GM21717 (cell line): ENCODE results near the gene FCMR.

ENCODE experiments used
- ATAC-seq: cut with Tn5 transposase; IDR thresholded peaks from one replicate; pipeline ENCODE4 v1.9.1; 2021; ENCODE audit warnings: mild to moderate bottlenecking, moderate library complexity; ENCODE audit not compliant: unreplicated experiment

FCMR gene

DNA sequence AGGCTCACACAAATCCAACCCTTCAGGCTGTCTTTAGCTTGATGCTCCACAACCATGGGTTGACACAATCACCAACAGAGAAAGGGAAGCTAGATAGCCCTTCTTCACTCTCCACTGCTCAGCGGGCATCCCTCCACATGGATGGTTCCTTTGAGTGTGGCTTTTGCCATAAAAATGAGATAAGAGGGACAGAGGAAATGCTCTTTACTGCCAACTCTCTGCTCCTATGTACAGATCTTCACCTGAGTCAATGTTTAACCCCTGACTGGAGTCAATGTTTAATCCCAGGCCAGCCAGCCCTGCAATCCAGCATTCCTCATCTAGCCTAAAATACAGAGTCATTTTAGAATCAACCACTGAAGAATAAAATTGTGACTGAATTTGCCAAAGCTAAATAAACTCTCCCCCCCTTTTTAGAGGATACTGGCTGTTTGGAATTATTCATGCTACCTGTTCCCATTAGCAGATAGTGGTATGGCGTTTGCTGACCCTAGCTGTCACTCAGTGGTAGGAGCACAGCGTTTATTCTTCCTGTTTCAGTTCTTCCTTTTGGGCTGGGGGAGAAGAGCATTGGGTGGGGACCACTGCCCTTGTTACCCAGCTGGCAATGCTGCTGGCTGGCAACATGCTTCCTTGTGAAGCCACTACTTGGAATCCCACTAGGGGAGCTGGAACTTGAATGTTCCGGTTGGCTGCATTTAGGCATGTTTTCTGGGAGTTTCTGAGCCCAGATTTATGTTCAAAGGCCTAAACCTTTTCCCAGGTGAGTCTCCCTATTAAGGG is 29.8 kb upstream of the FCMR start:
- no peak for ATAC-seq

DNA sequence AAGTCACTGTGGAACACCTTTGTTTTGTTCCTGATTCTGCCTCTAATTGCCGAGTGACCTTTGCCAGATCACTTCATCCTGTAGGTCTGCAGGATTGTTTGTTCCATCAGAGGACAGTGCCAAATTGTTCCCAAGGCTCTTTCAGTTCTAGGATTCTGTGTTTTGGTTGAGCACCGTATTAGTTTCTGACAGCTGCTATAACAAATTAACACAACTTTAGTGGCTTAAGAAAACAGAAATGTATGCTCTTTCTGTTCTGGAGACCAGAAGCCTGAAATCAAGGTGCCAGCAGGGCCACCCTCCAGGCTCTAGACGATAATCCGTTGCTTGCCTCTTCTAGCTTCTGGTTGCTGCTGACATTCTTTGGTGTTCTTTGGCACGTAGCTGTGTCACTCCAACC is 27.9 kb upstream of the FCMR start:
- no peak for ATAC-seq

DNA sequence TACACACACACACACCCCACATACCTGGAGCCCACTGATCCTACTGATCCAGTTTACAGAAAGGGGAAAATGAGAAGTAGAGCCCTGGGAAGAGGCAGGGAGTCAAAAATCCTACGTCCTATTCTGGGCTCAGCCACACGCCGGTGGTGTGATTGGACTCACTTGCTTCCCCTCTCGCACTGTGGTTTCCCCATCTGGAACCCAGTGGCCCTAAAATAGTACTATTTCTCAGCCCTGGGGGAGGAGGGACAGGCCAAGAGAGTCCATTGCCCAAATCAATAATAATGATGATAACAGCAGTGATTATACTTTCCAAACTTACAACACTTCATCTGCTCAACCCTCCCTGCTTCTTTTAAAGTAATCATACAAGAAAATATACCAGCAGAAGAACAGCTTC is 27.5 kb upstream of the FCMR start:
- ATAC-seq, result no peak

DNA sequence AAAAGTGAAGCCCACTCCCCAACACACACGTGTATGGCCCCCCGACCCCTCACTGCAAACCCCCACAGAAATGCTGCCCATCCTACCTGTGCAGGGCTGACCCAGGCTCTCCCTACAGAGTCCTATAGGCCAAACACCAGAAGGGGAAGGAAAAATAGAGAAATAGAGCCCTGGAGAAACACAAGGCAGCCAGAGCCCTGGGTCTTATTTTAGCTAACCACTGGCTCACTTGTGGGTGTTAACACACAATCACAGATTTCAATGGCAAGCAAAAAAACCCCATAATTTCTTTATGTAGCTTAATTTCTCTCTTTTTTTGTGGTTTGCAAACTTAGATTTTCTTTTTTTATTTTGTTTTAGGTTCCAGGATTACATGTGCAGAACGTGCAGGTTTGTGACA is 25.5 kb upstream of the FCMR start:
- ATAC-seq, result no peak

DNA sequence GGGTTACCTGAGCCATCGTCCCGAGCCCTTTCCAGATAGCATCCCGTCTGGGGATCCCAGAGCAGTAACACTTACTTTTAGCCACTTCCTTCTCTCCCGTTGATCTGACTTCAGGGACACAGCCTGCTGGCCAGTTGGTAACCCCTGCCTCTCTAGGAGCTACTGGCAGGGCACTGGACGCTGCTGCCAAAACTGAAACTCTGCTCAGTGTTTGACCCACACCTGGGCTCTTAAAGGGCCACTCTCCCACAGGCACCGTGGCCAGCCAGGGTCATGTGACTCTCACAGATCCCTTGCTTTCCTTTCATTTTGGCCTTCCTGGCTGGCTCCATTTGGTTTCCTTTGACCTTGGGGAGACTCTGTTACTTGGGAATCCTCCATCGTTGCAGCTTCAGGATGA is 24.5 kb upstream of the FCMR start, which contains the start of gene PIGR:
Gene PIGR (minus strand): TSS at position 206 of the 400 bp plus-strand sequence. CDS start 5,935 bp downstream, outside the sequence.
- ATAC-seq, result no peak

DNA sequence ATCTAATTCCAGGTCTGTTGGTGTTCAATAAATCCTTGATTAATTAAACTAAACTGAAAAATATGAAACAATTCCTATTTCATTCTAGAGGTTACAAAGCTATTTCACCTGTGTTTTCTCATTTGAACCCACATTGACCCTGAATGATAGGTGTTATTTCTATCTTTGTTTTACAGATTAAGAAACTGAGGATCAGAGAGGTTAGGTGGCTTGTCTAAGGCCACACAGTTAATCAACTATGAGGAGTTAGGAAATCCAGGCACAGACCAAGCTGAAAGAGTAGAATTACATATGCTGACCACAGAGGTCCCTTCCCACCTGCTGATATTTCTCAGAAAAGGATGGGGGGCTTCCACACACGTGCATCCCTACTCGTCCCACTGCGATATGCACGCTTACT is 24.0 kb upstream of the FCMR start:
- no peak for ATAC-seq

DNA sequence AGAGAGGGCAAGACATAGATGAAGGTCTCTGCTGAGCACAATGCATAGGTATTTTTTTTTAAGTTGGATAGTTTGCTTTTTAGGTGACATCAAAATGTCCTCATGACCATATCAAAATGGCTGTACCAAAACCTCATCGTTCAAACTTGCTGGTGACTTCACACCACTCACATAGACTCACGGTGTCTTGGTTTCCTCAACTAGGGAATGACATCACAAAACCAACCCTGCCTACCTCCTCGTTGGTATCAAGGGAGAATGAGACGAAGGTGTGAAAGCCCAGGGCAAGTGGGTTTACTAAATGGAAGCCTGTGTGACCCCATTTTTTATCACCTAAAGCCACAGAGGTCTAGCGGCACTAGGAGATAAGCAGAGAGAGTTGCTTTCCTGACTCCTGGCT is 23.0 kb upstream of the FCMR start:
- ATAC-seq, result no peak

DNA sequence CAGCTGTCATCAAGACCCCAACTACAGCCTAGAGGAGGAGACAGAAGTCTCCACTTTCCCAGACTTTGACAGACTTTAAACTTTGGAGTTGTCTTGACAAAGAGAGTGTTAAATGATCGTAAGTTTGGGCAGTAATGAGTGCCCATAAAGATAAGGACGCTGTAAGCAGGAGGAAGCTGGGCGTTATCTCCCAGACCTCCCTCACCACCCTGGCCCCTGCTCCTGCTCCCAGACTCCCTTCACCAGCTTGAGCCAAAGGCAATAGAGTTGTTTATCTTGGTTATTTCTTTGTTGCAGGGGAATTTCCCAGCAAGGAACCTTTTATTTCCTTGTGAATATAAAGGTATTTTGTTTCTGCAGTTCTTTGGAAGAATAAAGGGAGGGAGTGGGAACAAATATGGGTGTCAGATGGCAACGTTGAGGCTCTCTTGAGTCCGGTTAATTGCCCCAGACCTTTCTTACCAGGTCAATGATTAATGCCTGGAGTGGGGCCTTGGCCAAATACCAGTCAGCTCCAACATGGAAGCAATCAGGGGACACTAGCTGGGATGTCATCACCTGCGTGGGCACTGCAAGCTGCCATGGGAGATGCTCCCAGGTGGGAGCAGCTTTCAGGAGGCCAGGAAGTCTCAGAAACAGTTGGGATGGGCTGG is 20.2 kb upstream of the FCMR start:
- no peak for ATAC-seq

DNA sequence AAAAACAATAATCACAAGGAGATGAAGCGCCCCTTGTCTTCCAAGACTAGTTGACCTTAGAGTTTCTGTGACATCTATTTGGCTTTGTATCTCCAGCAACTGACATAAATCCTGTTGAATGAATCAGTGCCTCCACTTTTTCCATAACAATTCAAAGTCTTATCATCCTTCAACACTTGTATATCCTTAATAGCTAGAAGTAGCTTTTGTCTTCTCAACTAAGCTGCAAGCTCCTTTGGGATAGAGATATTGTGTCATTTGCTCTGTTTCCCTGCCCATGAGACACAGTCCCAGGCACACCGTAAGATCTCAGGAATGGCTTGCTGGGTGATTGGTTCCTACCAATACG is 18.8 kb upstream of the FCMR start:
- ATAC-seq, result no peak

DNA sequence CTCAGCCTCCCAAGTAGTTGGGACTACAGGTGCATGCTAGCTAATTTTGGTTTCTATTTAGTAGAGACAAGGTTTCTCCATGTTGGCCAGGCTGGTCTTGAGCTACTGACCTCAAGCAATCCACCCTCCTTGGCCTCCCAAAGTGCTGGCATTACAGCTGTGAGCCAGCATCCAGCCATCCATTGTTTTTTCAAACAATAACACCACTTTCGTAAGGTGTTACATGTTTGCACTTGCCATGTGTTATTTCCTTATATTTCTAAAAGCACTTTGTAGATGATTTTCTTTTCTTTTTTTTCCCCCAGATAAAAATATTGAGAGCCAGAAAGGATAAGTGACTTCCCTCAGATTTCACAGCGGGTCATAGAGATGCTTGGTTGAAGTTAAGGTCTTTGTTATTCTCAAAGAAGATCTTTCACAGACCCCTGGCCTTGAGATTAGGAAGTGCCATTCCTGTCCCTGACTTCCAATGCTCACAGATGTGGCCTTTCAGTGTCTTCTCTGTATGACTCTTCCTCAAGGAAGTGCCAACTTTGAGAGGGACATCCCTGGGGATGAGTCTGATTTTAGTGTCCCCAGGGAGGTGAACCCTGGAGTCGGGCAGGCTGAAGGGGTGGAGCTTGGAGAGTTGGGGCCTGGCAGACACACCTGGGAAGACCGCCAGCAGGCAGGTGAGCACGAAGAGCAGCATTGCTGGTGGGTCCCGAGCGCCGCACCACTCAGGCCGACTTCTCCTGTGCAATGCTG is 18.3 kb upstream of the FCMR start:
- ATAC-seq, result no peak

DNA sequence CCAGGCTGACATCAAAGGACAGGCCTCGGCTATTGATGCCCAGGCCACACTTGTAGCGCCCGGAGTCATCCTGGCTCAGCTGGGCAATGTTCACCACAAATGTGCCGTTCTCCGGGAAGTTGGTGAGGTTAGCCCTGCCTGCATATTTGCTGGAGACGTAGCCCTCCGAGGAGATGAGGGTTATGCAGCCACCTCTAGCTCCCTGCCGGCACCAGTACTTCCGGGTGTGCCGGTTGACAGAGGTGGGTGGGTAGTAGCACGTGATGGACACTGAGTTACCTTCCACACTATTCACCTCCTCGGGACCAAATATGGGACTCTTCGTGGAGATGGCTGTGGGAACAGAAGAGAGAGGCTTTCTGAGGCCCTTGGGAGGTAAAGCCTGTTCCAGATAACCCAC is 17.4 kb upstream of the FCMR start:
- no peak for ATAC-seq

DNA sequence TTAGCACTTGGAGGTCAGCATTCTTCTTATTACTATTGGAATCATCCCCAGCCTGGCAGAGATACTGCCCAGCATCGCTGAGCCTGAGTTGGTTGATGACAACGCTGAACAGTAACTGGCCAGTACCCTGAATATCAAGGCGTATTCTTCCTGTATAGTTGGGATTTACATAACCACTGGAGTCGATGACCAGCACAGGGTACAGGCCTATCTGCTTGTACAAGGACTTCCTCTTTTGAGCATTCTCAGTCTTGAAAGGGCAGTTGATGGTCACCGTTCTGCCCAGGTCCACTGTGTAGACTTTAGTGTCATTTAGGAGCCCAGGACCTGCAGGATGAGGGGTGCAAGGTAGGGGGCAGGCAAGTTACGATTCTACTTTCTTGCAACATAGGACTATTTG is 15.7 kb upstream of the FCMR start:
- no peak for ATAC-seq

DNA sequence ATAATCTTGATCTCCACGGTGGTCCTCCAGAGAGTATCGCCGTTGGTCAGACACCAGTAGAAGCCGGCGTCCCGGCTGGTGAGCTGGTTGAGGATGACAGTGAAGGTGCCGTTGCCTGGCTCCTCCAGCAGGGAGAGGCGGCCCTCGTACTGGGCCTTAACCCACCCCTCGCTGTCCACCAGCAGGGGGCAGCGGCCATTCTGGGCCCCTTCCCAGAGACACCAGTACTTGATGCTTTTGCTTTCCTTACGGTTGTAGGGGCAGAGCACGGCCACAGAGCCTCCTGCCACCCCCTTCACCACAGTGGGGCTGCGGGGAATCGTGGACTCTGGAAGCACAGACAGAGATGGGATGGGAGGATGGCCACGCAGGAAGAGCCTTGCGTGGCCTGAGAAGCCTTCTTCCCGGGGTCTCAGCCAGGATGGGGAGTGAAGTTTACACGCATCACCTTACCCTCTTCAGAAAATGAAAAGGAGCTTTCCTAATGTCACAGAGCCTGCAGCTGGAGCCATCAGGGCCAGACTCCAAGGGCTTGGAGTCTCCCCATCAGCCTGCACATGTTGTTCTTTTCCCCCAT is 13.8 kb upstream of the FCMR start:
- ATAC-seq, result no peak

DNA sequence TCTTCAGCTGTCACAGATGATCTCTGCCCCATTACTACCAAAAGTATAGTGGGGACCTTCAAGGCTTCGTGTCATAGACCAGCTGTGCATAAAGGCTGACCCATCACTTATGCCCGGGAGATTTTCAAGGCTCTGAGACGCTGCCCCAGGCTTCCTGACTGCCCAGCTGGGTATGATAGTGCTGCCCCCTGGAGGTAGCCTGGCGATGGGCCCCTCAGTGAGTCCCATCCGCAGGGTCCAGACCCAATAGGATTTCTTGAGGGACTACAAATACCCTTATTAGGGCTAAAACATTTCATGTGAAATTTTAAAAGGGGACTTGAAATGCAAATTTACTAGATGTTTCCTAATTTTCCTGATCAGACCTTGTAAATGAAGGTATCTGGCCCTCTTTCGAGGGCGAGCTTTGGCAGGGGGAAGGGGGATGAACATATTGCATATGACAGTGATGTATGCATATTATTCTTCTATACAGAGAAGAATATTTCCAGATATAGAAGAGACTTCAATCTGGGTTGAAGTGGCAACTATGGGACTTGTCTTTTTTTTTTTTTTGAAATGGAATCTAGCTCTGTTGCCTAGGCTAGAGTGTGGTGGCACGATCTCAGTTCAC is 11.7 kb upstream of the FCMR start:
- ATAC-seq, result no peak

DNA sequence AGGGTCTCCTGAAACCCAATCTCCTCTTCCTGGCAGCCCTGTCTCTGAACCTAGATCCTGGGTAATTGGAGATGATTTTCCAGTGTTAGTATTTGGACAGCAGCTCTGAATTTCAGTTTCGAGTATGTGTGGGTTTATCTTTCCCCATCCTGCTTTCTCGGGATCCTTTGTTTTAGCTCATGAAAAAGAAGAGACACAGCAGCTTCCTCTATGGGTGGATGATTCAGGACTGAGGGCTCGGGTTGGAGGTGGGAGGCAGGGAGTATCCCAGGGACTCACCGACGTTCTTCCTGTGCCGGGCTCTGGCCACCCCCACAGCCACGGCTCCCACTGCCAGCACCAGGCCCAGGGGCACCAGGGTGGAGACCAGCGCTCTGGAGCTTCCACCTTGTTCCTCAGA is 10.4 kb upstream of the FCMR start:
- no peak for ATAC-seq

DNA sequence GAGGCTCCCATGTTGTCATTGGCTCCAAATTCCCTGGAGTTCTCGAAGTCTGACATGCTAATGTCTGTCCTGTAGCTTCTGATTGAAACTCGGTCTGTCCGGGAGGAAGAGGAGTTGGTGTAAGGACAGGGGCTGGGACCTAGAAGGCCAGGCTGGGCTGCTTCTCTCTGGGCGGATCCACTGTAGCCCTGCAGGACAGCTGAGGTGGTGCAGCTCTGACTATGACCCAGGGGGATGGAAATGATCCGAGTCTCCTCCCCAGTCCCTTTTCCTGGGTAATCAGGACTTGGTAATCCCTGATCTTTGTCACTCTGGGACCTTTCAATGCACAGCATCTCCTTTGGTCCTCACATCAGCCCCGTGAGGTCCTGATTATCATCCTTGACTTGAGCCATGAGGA is 10.0 kb upstream of the FCMR start:
- no peak for ATAC-seq

DNA sequence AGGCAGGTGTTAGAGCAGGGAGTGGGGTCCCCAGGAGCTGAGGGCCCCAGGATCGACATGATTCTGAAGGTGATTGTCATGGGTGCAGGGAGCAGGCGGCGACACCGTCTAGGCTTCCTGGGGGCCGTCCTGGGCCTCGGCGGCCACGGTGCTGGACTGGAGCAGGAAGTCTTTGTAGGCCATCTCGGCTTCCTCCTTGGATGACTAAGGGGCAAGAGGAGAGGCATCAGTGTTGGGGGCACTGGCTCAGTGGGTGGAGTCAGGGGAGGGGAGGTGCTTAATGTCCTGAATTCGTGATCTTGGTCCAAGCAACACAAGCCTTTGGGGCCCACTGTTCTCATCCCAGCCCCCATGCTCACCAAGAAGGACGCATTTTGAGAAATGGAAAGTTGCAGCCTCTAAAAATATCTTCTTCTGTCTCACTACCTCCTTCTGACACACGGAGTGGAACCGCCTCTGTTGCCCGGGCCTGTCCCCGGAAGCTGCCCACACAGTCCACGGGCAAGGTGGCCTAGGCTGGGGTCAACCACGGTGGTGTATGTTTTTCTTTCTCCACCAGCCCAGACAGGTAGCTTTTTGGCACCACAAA is 8.6 kb upstream of the FCMR start:
- peak; percentile 79 for ATAC-seq

DNA sequence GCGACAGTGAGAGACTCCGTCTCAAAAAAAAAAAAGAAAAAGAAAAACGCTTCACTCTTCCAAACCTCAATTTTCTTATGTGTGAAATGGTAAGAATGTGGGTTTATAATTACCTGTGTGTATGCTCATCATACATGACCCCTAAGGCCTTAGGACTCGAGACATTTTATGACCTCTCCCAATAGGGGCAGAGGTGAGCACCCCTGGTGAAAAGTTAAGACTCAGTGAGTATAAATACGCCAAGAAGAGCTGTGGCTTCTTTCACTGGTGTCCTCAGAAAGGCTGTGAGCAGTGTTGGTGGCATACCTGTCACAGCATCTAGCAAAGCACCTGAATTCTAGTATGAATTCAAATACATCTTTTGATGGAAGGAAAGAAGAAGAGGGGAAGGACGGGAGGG is 7.8 kb upstream of the FCMR start:
- ATAC-seq, result no peak

DNA sequence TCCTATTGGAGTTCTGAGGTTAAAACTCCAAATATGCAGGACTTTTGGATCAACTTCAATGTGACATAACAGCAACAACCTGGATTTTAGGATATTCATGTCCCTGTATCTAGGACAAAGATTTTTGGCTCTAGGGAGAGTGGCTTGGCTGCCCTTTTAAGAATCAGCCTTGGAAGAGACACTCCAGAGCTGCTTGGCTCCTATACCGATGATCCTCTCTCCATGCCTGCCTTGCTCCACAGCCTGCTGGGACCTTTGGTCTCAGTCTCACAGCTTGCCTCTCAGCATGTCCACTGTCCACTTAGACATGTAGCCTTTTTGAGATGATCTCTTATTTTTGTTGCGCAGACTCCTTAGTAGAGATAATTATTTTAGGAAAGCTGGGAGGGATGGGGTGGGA is 4.5 kb upstream of the FCMR start:
- no peak for ATAC-seq

DNA sequence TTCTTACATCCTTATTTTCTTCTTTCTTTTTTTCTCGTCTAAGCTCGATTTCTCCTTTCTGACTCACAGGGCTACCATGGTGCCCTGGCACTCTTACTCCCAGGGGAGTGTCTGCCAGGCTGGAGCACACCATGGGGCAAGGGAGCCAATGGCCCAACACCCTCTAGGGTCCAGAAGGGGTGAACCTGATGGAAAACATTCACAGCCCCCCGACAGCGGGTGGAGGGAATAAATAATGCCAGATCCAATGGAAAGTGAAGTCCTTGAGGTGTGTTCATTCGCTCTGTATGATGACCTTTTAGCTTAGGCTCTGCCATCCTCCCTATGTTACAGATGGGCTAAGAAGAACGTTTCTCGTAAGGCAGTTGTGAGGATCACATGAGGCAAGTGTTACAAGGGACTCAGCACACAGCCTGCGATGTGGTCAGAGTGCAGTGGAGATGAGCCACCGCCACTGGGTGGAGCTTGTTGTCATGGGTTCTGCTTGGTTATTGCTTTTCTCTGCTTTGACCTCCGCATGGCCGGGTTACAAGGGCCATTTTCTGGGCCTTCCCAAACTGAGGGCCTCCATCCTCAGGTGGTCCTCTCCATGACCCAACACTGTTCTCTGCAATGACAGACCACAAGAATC is 3.5 kb upstream of the FCMR start:
- ATAC-seq, result peak; percentile 41
